DND-41 (cell line): ENCODE data around the gene GGT5.

Experiments used
- ATAC-seq: fragments of 200-7000 bp; cut with Tn5 transposase; 3 replicates; pipeline ENCODE4 v1.9.1; 2021; ENCODE audit warnings: low read depth; ENCODE audit not compliant: insufficient read depth
- DNase-seq: peaks from one replicate; pipeline ENCODE4 v3.0.0-alpha.2; 2020
- H2AFZ ChIP-seq: 2 replicates; pipeline ENCODE4 v1.6.0; 2012; ENCODE audit warnings: low read depth, low read length
- H3K27ac ChIP-seq: 2 replicates; pipeline ENCODE4 v1.5.1; 2012; ENCODE audit warnings: low read length, inconsistent platforms
- H3K27me3 ChIP-seq: fragments of 200-600 bp; sonication (generic); 2 replicates; pipeline ENCODE4 v1.6.0; 2012; ENCODE audit warnings: low read length, mild to moderate bottlenecking, inconsistent platforms; ENCODE audit not compliant: insufficient read depth, poor library complexity
- H3K36me3 ChIP-seq: 2 replicates; pipeline ENCODE4 v1.5.1; 2012; ENCODE audit warnings: low read length, inconsistent platforms; ENCODE audit not compliant: insufficient read depth
- H3K4me1 ChIP-seq: 2 replicates; pipeline ENCODE4 v1.5.1; 2012; ENCODE audit warnings: mild to moderate bottlenecking, low read length; ENCODE audit not compliant: insufficient read depth
- H3K4me2 ChIP-seq: 2 replicates; pipeline ENCODE4 v1.6.0; 2012; ENCODE audit warnings: mild to moderate bottlenecking, moderate library complexity, low read length, inconsistent platforms; ENCODE audit not compliant: insufficient read depth
- H3K4me3 ChIP-seq, 2 experiments: fragments of 200-600 bp in 1 of 2; shearing (Covaris generic) in 1 of 2; 2 replicates each; pipeline ENCODE4 v1.5.1; 2012 to 2016; ENCODE audit warnings: inconsistent platforms in 2 of 2, low read length in 2 of 2, mild to moderate bottlenecking in 2 of 2, low read depth in 1 of 2, moderate library complexity in 1 of 2
- H3K79me2 ChIP-seq: 2 replicates; pipeline ENCODE4 v1.6.0; 2012; ENCODE audit warnings: low read length, inconsistent platforms; ENCODE audit not compliant: insufficient read depth
- H3K9ac ChIP-seq: 2 replicates; pipeline ENCODE4 v1.6.0; 2012; ENCODE audit warnings: low read depth, mild to moderate bottlenecking, inconsistent platforms, low read length, moderate library complexity
- H3K9me3 ChIP-seq: 2 replicates; pipeline ENCODE4 v1.5.1; 2012; ENCODE audit warnings: low read length, moderate library complexity, mild to moderate bottlenecking, inconsistent platforms; ENCODE audit not compliant: insufficient read depth, severe bottlenecking
- H4K20me1 ChIP-seq: 2 replicates; pipeline ENCODE4 v1.6.0; 2012; ENCODE audit warnings: low read length; ENCODE audit not compliant: insufficient read depth
- CTCF ChIP-seq: IDR thresholded peaks from 2 replicates; pipeline ENCODE4 v1.5.1; 2012; ENCODE audit warnings: borderline replicate concordance, low read length, moderate library complexity, mild to moderate bottlenecking; ENCODE audit not compliant: poor library complexity, severe bottlenecking; ENCODE audit errors: extremely low read depth
- EZH2 ChIP-seq: IDR thresholded peaks from 3 replicates; pipeline ENCODE4 v1.6.1; 2012; ENCODE audit warnings: borderline replicate concordance, low read depth, mild to moderate bottlenecking, moderate library complexity, low read length, inconsistent platforms; ENCODE audit not compliant: severe bottlenecking

The GGT5 gene

GRCh38 chr22:24181996-24182899 lies 62.6 kb downstream of the GGT5 start:
- Histone ChIP-seq H3K9ac (no peak overlapping the region), H4K20me1 (peaks cover under 1% of the 10 kb centered on the region; the same call in 1 of the 2 replicates), H3K27me3 (no peaks in the 10 kb centered on the region), H3K4me3 (no peak overlapping the region), H2AFZ (no peak overlapping the region), H3K79me2 (no peaks in the 10 kb centered on the region), H3K4me1 (no peaks in the 10 kb centered on the region), H3K36me3 (peaks cover 11% of the 10 kb centered on the region), H3K27ac (no peak overlapping the region), H3K4me2 (no peak overlapping the region), H3K9me3 (no peaks in the 10 kb centered on the region)
- peak; percentile 31 for TF ChIP-seq CTCF
- TF ChIP-seq EZH2 = no peak
- ATAC-seq (no peak), DNase-seq (no peak)

- H3K4me1 ChIP-seq = no peaks in the 10 kb centered on the region
- H2AFZ ChIP-seq = no peak within 1 kb of the TSS
- DNase-seq = no peak
- TF ChIP-seq EZH2 (no peak), CTCF (no peak)
- no peak for ATAC-seq
- no peaks in the 10 kb centered on the region for H3K27me3 ChIP-seq
- no peak within 1 kb of the TSS for H3K9ac ChIP-seq
- H3K4me2 ChIP-seq = no peak within 1 kb of the TSS
- H4K20me1 ChIP-seq = peaks cover 5% of the 10 kb centered on the region; the same call in 1 of the 2 replicates
- H3K36me3 ChIP-seq = peaks cover 18% of the 10 kb centered on the region
- H3K27ac ChIP-seq = no peak within 1 kb of the TSS
- no peaks in the 10 kb centered on the region for H3K79me2 ChIP-seq
- H3K4me3 ChIP-seq = no peak within 1 kb of the TSS
- no peaks in the 10 kb centered on the region for H3K9me3 ChIP-seq
These were observed 63.5 kb downstream of the GGT5 start, which contains the start of gene SUSD2 for GRCh38 chr22:24181088-24181995. SUSD2 (plus strand) TSS chr22:24181487; CDS start chr22:24181520, 33 bp downstream.

GRCh38 chr22:24180316-24181087 lies 64.4 kb downstream of the GGT5 start:
- TF ChIP-seq CTCF (no peak), EZH2 (no peak)
- Histone ChIP-seq H2AFZ (no peak overlapping the region), H3K4me1 (no peaks in the 10 kb centered on the region), H3K27ac (no peak overlapping the region), H3K9ac (no peak overlapping the region), H3K36me3 (peaks cover 27% of the 10 kb centered on the region), H4K20me1 (peaks cover 5% of the 10 kb centered on the region; the same call in 1 of the 2 replicates), H3K4me3 (no peak overlapping the region), H3K79me2 (no peaks in the 10 kb centered on the region), H3K4me2 (no peak overlapping the region), H3K9me3 (no peaks in the 10 kb centered on the region), H3K27me3 (no peaks in the 10 kb centered on the region)
- ATAC-seq = 0 out of 3 replicates have a peak, but pooled peaks have one; percentile 22
- no peak for DNase-seq
